Activated T-cell treated with anti-CD3 and anti-CD28 coated beads, Interleukin-2, amount 50 U/mL, for 1 hour (primary cell): ENCODE measurements around the gene ZNF583.

Experiments used
- DNase-seq: peaks from one replicate; pipeline ENCODE4 v3.0.0-alpha.2; 2020

Gene ZNF583

GRCh38 chr19:56403764-56404704 is at the start of gene ZNF583:
Gene ZNF583 (plus strand): TSS chr19:56404332. CDS start chr19:56407115, 2,783 bp downstream.
- peak; percentile 92 for DNase-seq

- no peak for DNase-seq
Measured at GRCh38 chr19:56355517-56355916, 48.6 kb upstream of the ZNF583 start.

GRCh38 chr19:56356944-56357343 is 47.2 kb upstream of the ZNF583 start:
- DNase-seq = no peak

GRCh38 chr19:56360841-56361240 is 43.3 kb upstream of the ZNF583 start:
- DNase-seq = no peak

- peak; percentile 77 for DNase-seq
Measured at GRCh38 chr19:56367829-56368711, 36.1 kb upstream of the ZNF583 start.

GRCh38 chr19:56369886-56370676 is 34.1 kb upstream of the ZNF583 start:
- no peak for DNase-seq

- DNase-seq = no peak
Measured at GRCh38 chr19:56372281-56372680, 31.9 kb upstream of the ZNF583 start.

- DNase-seq = no peak
Measured at GRCh38 chr19:56377105-56377924, 26.8 kb upstream of the ZNF583 start.

- DNase-seq = no peak
Measured at GRCh38 chr19:56383826-56384605, 20.1 kb upstream of the ZNF583 start.

- DNase-seq = peak; percentile 86
Measured at GRCh38 chr19:56393119-56394012, 10.8 kb upstream of the ZNF583 start, which contains the start of gene ZNF582. Gene ZNF582 (minus strand): TSS chr19:56393534. CDS start chr19:56391752, 1,782 bp downstream.

- no peak for DNase-seq
Measured at GRCh38 chr19:56398809-56399208, 5.3 kb upstream of the ZNF583 start.

- DNase-seq = no peak
Measured at GRCh38 chr19:56400485-56400884, 3.6 kb upstream of the ZNF583 start.

GRCh38 chr19:56403261-56403660 is 871 bp upstream of the ZNF583 start:
- DNase-seq = no peak

- DNase-seq = no peak
Measured at GRCh38 chr19:56404705-56405056, 549 bp downstream of the ZNF583 start.

GRCh38 chr19:56405062-56405461 is 930 bp downstream of the ZNF583 start:
- DNase-seq = no peak

GRCh38 chr19:56423276-56423984 is 19.3 kb downstream of the ZNF583 start:
- DNase-seq = no peak

GRCh38 chr19:56423985-56424353 is 19.8 kb downstream of the ZNF583 start:
- no peak for DNase-seq

- DNase-seq = no peak
Measured at GRCh38 chr19:56441206-56441792, 37.2 kb downstream of the ZNF583 start.

- DNase-seq = no peak
Measured at GRCh38 chr19:56474308-56474707, 70.2 kb downstream of the ZNF583 start.
